ENCODE results near the gene DIS3.

DNA sequence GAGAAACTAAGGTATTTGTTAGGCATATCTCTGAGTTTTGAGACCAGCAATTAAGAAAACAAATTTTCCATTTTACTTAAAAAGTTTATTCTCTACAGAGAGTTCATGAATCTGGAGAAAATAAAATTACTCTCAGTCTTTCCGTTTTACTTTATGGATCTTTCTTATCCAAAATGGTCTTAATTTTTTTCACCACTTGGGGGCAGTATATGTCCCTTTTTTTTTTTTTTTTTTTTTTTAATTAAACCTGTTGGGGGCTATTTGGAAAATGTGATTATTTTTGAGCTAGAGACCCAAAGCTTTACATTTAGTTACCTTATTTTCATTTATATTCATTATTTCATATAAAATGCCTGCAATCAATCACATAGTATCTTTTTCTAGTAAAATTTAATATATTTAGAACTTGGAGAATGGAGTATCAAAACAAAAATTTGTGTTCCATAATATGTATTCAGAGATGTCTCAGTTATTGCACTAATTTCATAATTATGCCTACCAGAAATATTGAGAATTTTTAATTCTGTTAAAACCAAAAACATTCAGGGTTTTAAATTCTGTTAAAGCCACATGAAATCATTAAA, 27.3 kb upstream of the DIS3 start:
- no peak for TF ChIP-seq EZH2 (IDR thresholded peaks at IDR 0.05)
- TF ChIP-seq POLR2AphosphoS5 (IDR thresholded peaks at IDR 0.05; ENCODE audit: borderline replicate concordance, low read depth, low read length) = no peak

Measured in SK-N-MC (cell line).